ENCODE measurements around the gene SUSD3.

- TF ChIP-seq CTCF (IDR thresholded peaks at IDR 0.05; ENCODE audit: low read depth, low read length) = no peak
- TF ChIP-seq EZH2phosphoT487 (IDR thresholded peaks at IDR 0.05; ENCODE audit: low read depth) = no peak
Observed at GRCh38 chr9:93022721-93023520, 35.6 kb upstream of the SUSD3 start.
